KBM-7 (cell line): Measurements from ENCODE around the gene IRF7.
"Not testable (repeated sequence)": the region's sequence is repeated elsewhere in the genome, so short reads cannot be mapped to it uniquely, and the experiment has no call there.

Experiments used
- DNase-seq: peaks from one replicate; pipeline ENCODE4 v3.0.0-alpha.2; 2015
- in situ Hi-C: fragments of 300-500 bp; cut with MboI; formaldehyde crosslinking; loops from 2 replicates; pipeline ENCODE4 v1.14.3; 2020; ENCODE audit warnings: low sequenced_read_pairs, low pct_unique_long_range_greater_than_20kb, mixed read lengths

The IRF7 gene

GRCh38 chr11:574031-574570 lies 41.6 kb downstream of the IRF7 start:
- DNase-seq, in situ Hi-C loops: not testable (repeated sequence)

- no peak for DNase-seq
- in situ Hi-C loops = no loop called here
These were observed 42.5 kb downstream of the IRF7 start for GRCh38 chr11:573146-573759.

- in situ Hi-C loops = no loop called here
- no peak for DNase-seq
These were observed 44.0 kb downstream of the IRF7 start for GRCh38 chr11:571802-572185.

- in situ Hi-C loops = no loop called here
- no peak for DNase-seq
These were observed 46.4 kb downstream of the IRF7 start for GRCh38 chr11:569158-569885.

GRCh38 chr11:568306-569157 lies 47.2 kb downstream of the IRF7 start:
- in situ Hi-C loops = no loop called here
- peak; percentile 94 for DNase-seq

GRCh38 chr11:567629-568292 lies 48.0 kb downstream of the IRF7 start:
- in situ Hi-C loops = no loop called here
- DNase-seq = no peak

- in situ Hi-C loops = no loop called here
- DNase-seq = no peak
These were observed 48.6 kb downstream of the IRF7 start for GRCh38 chr11:567011-567628.

- in situ Hi-C loops = no loop called here
- DNase-seq = no peak
These were observed 49.7 kb downstream of the IRF7 start for GRCh38 chr11:565921-566509.

GRCh38 chr11:563812-564578 lies 51.8 kb downstream of the IRF7 start:
- no peak for DNase-seq
- in situ Hi-C loops = no loop called here

GRCh38 chr11:563066-563811 lies 52.5 kb downstream of the IRF7 start:
- in situ Hi-C loops = no loop called here
- DNase-seq = no peak
